HG03103 (cell line): ENCODE data around the gene IP6K1.
"Not testable (repeated sequence)": the region's sequence is repeated elsewhere in the genome, so short reads cannot be mapped to it uniquely, and the experiment has no call there.

ENCODE experiments used
- ATAC-seq: cut with Tn5 transposase; IDR thresholded peaks from one replicate; pipeline ENCODE4 v1.9.1; 2021; ENCODE audit warnings: low read depth; ENCODE audit not compliant: unreplicated experiment

IP6K1 gene

GRCh38 chr3:49694409-49695070, 91.8 kb downstream of the IP6K1 start:
- ATAC-seq = not testable (repeated sequence)

- ATAC-seq = not testable (repeated sequence)
Observed at GRCh38 chr3:49691481-49691880, 94.9 kb downstream of the IP6K1 start.

- ATAC-seq = not testable (repeated sequence)
Observed at GRCh38 chr3:49690856-49691255, 95.5 kb downstream of the IP6K1 start.

- not testable (repeated sequence) for ATAC-seq
Observed at GRCh38 chr3:49689908-49690624, 96.3 kb downstream of the IP6K1 start.

GRCh38 chr3:49689046-49689907, 97.1 kb downstream of the IP6K1 start, which contains the start of the genes MST1 and RNF123:
MST1 (minus strand) TSS chr3:49689474; CDS start chr3:49688691, 783 bp downstream.
RNF123 (plus strand) TSS chr3:49689557; CDS start chr3:49691166, 1,609 bp downstream.
- ATAC-seq = peak; percentile 49

GRCh38 chr3:49688338-49689045, 97.8 kb downstream of the IP6K1 start:
- ATAC-seq = not testable (repeated sequence)

- ATAC-seq = not testable (repeated sequence)
Observed at GRCh38 chr3:49687424-49687795, 98.9 kb downstream of the IP6K1 start.

- not testable (repeated sequence) for ATAC-seq
Observed at GRCh38 chr3:49686769-49687423, 99.4 kb downstream of the IP6K1 start.

- not testable (repeated sequence) for ATAC-seq
Observed at GRCh38 chr3:49686346-49686745, 100.0 kb downstream of the IP6K1 start.

GRCh38 chr3:49685846-49686245, 100.5 kb downstream of the IP6K1 start:
- ATAC-seq = not testable (repeated sequence)

GRCh38 chr3:49685103-49685502, 101.2 kb downstream of the IP6K1 start:
- ATAC-seq = not testable (repeated sequence)

- not testable (repeated sequence) for ATAC-seq
Observed at GRCh38 chr3:49684453-49684852, 101.9 kb downstream of the IP6K1 start.

- ATAC-seq = no peak
Observed at GRCh38 chr3:49683162-49683561, 103.2 kb downstream of the IP6K1 start.

- ATAC-seq = no peak
Observed at GRCh38 chr3:49681543-49681942, 104.8 kb downstream of the IP6K1 start.

- ATAC-seq = no peak
Observed at GRCh38 chr3:49681232-49681522, 105.2 kb downstream of the IP6K1 start.

GRCh38 chr3:49680493-49681231, 105.7 kb downstream of the IP6K1 start:
- ATAC-seq = no peak

- ATAC-seq = no peak
Observed at GRCh38 chr3:49675912-49676311, 110.4 kb downstream of the IP6K1 start.

GRCh38 chr3:49674497-49674983, 111.8 kb downstream of the IP6K1 start:
- peak; percentile 10 for ATAC-seq
